Neural crest cell (in vitro differentiated cells): ENCODE data around the gene PDZD7. TPM values are rescaled to one million over a fixed set of nuclear protein-coding genes. Genes with fewer than 3 reads are reported as not detected.

Experiments used
- DNase-seq: peaks from one replicate; pipeline ENCODE4 v3.0.0; 2021; ENCODE audit warnings: low read depth, mixed read lengths, low spot score
- H3K27ac Mint-ChIP-seq: one replicate; pipeline ENCODE4 v1.8.0; 2021; ENCODE audit warnings: mild to moderate bottlenecking, mixed read lengths; ENCODE audit not compliant: unreplicated experiment
- H3K27me3 Mint-ChIP-seq: 2 replicates; pipeline ENCODE4 v1.8.0; 2021; ENCODE audit warnings: low read depth, mild to moderate bottlenecking, mixed read lengths
- H3K36me3 Mint-ChIP-seq: 2 replicates; pipeline ENCODE4 v1.8.0; 2021; ENCODE audit warnings: low read depth, mild to moderate bottlenecking, mixed read lengths
- H3K4me1 Mint-ChIP-seq: 2 replicates; pipeline ENCODE4 v1.8.0; 2021; ENCODE audit warnings: mixed read lengths
- H3K4me3 Mint-ChIP-seq: one replicate; pipeline ENCODE4 v1.8.0; 2021; ENCODE audit warnings: mild to moderate bottlenecking, mixed read lengths
- H3K9me3 Mint-ChIP-seq: 2 replicates; pipeline ENCODE4 v1.8.0; 2021; ENCODE audit warnings: mixed read lengths
- total RNA-seq: library from RNA; stranded (reverse); gene quantifications from 2 replicates; pipeline ENCODE4 v1.2.1, GENCODE V29; 2021
- TF ChIP-seq, protein P1 (sequence below): fragments of 200-600 bp; sonication (generic); conservative IDR thresholded peaks from 2 replicates; pipeline ENCODE4 v1.5.0; 2021; ENCODE audit warnings: antibody characterized with exemption, mild to moderate bottlenecking

PDZD7 gene
- total RNA-seq, 1 donor from 2014 or later, result 0.68 TPM

DNA sequence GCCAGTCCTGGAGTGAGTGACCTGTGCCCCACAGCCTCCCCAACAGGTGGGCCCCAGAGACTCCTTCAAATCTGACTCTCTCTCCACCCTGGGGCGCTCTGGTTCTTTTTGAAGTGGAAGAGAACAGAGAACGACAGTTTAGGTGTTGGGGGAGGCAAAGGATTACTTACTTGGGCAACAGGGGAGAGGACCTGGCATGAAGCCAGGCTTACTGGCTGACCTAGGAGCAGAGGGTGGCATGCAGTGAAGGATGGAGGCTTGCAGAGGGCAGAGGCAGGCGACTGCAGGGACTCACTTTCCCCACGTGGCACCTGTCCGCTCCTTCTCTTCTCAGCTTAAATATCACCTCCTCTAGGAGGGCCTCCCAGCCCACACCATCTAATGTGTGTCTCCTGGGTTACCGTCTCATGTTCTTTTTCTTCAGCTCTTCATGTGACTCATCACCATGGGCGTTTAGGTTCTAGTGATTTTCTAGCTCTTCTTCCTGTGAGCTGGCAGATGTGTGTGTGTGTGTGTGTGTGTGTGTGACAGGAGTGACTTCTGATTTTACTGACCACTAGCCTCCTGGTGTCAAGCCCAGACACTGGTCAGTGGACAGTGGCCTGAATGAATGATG lies 15.9 kb downstream of the PDZD7 start:
- TF ChIP-seq, protein P1, sequence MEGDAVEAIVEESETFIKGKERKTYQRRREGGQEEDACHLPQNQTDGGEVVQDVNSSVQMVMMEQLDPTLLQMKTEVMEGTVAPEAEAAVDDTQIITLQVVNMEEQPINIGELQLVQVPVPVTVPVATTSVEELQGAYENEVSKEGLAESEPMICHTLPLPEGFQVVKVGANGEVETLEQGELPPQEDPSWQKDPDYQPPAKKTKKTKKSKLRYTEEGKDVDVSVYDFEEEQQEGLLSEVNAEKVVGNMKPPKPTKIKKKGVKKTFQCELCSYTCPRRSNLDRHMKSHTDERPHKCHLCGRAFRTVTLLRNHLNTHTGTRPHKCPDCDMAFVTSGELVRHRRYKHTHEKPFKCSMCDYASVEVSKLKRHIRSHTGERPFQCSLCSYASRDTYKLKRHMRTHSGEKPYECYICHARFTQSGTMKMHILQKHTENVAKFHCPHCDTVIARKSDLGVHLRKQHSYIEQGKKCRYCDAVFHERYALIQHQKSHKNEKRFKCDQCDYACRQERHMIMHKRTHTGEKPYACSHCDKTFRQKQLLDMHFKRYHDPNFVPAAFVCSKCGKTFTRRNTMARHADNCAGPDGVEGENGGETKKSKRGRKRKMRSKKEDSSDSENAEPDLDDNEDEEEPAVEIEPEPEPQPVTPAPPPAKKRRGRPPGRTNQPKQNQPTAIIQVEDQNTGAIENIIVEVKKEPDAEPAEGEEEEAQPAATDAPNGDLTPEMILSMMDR, result no peak
- Mint-ChIP-seq H3K4me3 (no peak overlapping the region), H3K27ac (peak overlapping the region; percentile 62), H3K9me3 (no peaks in the 10 kb centered on the region), H3K36me3 (no peaks in the 10 kb centered on the region), H3K27me3 (peaks cover 60% of the 10 kb centered on the region), H3K4me1 (peaks cover 20% of the 10 kb centered on the region)
- DNase-seq, result no peak

DNA sequence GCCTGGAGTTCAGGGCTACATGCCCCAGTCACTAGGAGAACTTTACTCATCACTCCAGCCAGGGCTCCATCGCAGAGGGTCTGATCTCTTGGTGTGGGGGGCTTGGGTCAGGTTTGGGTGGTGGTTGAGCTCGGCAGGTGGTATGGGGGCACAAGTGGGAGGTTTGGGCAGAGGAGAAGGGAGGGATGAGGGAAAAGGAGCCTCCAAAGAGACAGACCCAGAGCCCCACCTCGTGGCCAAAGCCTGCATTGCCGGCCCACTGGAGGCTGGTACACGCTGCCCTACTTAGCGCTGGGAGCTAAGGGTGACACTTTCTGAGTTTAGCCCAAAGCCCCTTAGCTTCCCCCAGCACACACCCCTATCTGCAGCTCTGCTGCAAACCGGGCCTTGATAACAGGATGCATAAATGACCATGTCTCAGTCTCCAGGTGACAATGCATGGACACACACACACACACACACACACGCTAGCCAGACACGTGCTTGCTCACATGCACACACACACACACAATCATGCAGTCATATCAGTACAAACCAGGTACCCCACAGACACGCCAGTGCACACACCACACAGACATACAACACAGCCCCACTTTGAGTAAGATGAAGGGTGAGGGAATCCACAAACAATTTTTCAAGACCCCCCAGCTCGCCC lies 16.6 kb downstream of the PDZD7 start:
- H3K27me3 Mint-ChIP-seq, result peaks cover 56% of the 10 kb centered on the region
- TF ChIP-seq, protein P1, result peak; percentile 82

DNA sequence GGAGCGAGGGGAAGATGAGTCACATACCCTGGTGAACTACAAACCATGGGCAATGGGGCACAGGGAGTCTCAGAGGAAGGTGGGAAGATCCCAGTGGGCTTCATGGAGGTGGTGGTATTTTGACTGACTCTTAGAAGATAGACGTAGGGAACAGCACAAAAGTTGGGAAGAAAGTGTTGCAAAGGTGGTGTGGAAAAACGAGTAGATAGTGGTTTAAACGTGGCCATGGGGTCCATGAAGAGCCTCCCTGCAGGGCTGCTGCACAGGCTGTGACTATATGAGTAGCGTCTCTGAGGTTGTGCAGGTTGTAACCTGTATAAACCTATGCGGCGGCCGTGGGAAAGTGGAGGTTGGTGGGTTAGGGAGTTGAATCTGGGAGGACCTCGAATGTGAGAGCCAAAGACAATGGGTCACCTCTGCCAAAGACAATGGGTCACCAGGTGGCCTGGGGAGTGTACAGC lies 17.5 kb downstream of the PDZD7 start:
- Mint-ChIP-seq H3K36me3 (no peaks in the 10 kb centered on the region), H3K4me3 (no peak overlapping the region), H3K27ac (no peak overlapping the region), H3K4me1 (peaks cover 26% of the 10 kb centered on the region), H3K27me3 (peaks cover 47% of the 10 kb centered on the region), H3K9me3 (no peaks in the 10 kb centered on the region)
- DNase-seq, result no peak
- TF ChIP-seq, protein P1, result no peak

More for the DNA sequence above, 16.6 kb downstream of the PDZD7 start:
- H3K36me3 Mint-ChIP-seq, result no peaks in the 10 kb centered on the region
- peaks cover 21% of the 10 kb centered on the region for H3K4me1 Mint-ChIP-seq
- no peak overlapping the region for H3K27ac Mint-ChIP-seq
- DNase-seq, result peak; percentile 92
- H3K9me3 Mint-ChIP-seq, result no peaks in the 10 kb centered on the region
- H3K4me3 Mint-ChIP-seq, result no peak overlapping the region

DNA sequence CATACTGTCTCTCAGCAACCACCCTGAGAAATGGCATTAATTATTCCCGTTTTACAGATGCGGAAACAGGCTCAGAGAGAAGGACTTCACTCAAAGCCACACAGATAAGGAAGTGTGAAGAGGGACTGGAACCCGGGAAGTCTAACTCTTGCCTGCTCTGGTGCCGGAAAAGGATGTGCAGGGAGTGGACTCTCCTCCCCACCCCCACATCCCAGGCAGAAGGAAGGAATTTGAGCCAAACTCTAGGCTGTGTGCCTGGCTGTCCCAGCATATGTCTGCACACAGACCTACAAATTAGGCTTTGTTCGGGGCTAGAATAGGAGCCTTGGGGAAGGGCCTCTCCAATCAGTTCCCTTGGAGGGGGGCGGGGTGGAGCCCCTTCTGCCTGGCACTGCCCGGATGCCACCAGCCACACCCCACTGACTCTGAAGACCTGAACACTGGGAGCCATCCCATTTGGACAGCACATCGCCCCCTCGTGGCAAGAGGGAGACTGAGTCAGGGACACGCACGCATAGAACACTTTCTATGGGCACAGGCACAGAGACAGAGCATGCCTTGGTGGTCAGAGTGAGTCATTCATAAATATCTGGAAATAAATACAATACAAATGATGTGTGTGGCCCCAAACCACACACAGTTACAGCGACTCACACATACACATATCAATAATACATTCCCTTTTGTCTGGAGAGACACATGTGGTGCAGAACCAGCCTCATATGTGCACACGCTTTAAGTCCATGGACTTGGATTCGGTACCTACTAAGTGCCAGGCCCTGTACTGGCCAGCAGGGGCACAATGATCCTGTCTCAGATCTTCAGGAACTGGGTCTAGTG lies 18.2 kb downstream of the PDZD7 start:
- peak overlapping the region; percentile 56 for H3K4me3 Mint-ChIP-seq
- no peak overlapping the region for H3K27ac Mint-ChIP-seq
- H3K9me3 Mint-ChIP-seq, result no peaks in the 10 kb centered on the region
- TF ChIP-seq, protein P1, result peak; percentile 93
- no peaks in the 10 kb centered on the region for H3K36me3 Mint-ChIP-seq
- peaks cover 41% of the 10 kb centered on the region for H3K27me3 Mint-ChIP-seq
- H3K4me1 Mint-ChIP-seq, result peaks cover 31% of the 10 kb centered on the region
- DNase-seq, result peak; percentile 91

DNA sequence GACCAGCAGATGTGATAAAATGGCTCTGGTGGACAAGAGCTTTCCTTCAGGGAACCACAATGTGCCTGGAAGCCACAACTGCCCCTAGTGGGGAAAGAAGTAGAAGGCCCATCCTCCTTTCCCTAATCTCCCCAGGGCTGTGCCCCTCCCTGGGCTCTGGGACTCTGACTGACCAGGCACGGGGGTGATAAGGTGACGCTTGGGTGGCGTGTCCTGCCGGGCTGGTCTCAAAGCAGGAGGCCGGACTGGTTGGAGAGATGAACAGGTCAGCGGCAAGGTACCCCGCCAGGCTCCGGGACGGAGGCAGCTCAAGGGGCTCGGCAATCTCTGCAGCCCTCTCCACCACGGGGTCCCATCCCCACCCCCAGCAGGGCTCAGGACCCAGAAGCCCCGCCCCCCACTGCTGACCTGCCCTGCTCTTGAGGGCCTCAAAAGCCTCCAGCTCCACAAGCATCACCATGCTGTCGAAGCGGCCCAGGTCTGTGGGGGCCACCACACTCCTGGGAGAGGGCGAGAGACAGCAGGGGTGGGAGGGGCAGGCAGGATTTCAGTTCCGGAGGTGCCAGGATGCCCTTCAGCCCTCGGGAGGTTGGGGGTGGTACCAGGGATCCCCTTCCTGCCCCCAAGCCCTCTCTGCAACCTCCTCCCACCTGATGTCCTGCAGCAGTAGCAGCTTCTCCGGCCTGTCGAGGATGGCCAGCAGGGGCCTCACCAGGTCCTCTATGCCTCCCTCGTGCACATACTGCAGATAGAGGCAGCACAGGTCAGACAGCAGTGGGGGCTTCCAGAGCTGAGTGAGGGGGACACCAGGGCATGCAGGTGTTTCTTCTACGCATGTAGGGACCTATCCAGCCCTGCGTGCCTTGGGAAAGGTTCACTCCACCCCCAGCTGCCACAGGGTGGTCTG lies 19.2 kb downstream of the PDZD7 start:
- H3K4me3 Mint-ChIP-seq, result no peak overlapping the region
- H3K27ac Mint-ChIP-seq, result no peak overlapping the region
- DNase-seq, result no peak
- no peaks in the 10 kb centered on the region for H3K36me3 Mint-ChIP-seq
- TF ChIP-seq, protein P1, result peak; percentile 44
- no peaks in the 10 kb centered on the region for H3K9me3 Mint-ChIP-seq
- H3K4me1 Mint-ChIP-seq, result peaks cover 31% of the 10 kb centered on the region
- peaks cover 31% of the 10 kb centered on the region for H3K27me3 Mint-ChIP-seq
